A673 (cell line): ENCODE measurements around the gene PAF1.

ENCODE experiments used
- EZH2 ChIP-seq: fragments of 200-600 bp; sonication (generic); IDR thresholded peaks from 2 replicates; pipeline ENCODE4 v1.6.1; 2017; ENCODE audit warnings: borderline replicate concordance, low read depth, mild to moderate bottlenecking, mixed read lengths, antibody characterized with exemption, low read length; ENCODE audit not compliant: poor library complexity, severe bottlenecking
- TF ChIP-seq, protein P1 (sequence below): fragments of 300-800, 200-600 bp; sonication (generic); conservative IDR thresholded peaks from 2 replicates; pipeline ENCODE4 v1.5.1; 2017; ENCODE audit warnings: low read depth, mild to moderate bottlenecking, antibody characterized with exemption, low read length, moderate library complexity, mixed read lengths

DNA sequence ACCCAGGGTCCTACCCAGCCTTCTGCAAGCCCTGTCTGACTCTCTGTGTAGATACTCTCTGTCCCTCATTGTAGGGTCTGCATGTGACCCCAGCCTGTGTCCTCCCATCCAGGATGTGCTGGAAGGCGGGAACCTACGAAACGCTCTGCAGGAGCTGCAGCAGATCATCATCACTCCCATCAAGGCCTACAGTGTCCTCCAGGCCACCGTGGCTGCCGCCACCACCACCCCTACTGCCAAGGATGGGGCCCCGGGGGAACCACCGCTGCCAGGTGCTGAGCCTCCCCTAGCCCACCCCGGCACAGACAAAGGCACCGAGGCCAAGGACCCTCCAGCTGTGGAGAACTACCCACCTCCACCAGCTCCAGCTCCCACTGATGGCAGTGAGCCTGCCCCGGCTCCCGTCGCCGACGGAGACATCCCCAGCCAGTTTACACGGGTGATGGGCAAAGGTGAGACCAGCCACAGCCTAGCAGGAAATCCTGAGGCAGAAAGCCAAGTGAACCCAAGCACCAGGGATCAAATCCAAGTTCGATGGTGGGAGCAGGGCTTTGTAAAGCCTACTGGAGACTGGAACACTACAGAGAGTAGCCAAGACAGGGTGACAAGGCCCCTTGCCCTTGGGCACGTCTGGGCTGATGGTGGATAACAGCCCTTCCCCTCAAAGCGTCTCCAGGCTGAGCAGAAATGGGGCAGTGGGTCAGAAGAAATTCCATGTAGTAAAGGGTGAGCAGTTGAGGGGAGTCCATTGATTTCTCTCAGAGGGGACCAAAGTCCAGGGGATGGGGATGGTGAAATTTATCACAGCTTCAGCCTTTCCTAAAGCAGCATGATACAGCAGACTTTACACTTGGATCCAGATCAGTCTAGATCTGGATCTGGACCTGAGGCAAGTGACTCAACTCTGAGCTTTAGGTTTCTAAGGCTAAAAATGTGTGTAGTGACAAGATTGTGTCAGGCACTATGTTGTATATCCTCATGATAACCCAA is 13.2 kb downstream of the PAF1 start:
- no peak for TF ChIP-seq EZH2
- TF ChIP-seq, protein P1, sequence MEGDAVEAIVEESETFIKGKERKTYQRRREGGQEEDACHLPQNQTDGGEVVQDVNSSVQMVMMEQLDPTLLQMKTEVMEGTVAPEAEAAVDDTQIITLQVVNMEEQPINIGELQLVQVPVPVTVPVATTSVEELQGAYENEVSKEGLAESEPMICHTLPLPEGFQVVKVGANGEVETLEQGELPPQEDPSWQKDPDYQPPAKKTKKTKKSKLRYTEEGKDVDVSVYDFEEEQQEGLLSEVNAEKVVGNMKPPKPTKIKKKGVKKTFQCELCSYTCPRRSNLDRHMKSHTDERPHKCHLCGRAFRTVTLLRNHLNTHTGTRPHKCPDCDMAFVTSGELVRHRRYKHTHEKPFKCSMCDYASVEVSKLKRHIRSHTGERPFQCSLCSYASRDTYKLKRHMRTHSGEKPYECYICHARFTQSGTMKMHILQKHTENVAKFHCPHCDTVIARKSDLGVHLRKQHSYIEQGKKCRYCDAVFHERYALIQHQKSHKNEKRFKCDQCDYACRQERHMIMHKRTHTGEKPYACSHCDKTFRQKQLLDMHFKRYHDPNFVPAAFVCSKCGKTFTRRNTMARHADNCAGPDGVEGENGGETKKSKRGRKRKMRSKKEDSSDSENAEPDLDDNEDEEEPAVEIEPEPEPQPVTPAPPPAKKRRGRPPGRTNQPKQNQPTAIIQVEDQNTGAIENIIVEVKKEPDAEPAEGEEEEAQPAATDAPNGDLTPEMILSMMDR, result no peak
